Right lobe of liver (tissue), 4 donors: ENCODE data around the gene SMIM43.
A peak's percentile ranks its signal among the peaks of the same experiment; 100 is the strongest.

Source experiments
- CTCF ChIP-seq, 4 donors: fragments of 200-600 bp in 3 of 4; fragments of 450-650 bp in 1 of 4; IDR thresholded peaks; one replicate each; pipeline versions ENCODE4 v1.5.1 to v1.8.0; 2016 to 2022; ENCODE audit warnings: antibody characterized with exemption in 4 of 4, mild to moderate bottlenecking in 2 of 4
- POLR2A ChIP-seq: fragments of 450-650 bp; IDR thresholded peaks from one replicate; pipeline ENCODE4 v1.6.1; 2017; ENCODE audit warnings: antibody characterized with exemption, mild to moderate bottlenecking
- donor health status: DM: no; HTN: no; CAD: no.
- donor health status: DM: no; HTN: no; CAD: no.
- donor health status: DM: no; HTN: yes; CAD: no.

DNA sequence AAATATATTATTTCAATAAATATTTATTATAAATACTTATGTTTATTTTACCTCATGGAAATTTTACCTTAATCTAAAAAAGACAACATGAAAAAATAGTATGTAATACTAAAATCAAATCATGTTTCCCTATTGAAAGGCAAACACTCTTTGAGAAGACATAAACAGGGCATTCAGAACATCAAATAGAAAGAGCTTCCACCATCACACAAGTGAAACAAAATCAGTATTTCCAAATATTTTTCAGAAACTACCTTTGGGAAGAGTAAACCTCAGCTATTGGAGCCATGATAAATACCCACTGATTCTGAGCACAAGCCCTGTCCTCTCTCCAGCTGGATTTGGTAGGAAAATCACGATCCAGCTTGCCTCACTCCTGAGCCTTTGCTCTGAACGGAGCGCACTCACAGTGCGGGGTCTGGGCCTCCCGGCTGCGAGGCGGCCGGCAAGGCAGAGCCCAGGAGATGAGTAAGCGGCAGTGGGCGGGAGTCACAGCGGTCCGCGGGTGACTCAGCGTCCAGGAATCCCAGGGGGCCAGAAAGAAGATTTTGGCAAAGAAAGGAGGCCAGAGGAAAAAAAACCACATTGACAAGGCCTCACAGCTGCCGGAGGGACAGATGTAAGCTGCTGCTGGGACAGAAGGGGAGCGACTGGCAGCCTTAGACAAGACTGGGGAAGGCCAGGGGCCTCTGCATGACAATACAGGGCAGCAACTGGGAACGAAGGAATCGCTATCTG, 53.5 kb downstream of the SMIM43 start:
- TF ChIP-seq CTCF (IDR thresholded peaks at IDR 0.05) (no peak), POLR2A (peak; percentile 29)
